Fibroblast of mammary gland (primary cell): ENCODE data around the gene METTL18.

Experiments
- DNase-seq: peaks from one replicate; pipeline ENCODE4 v3.0.0-alpha.2; 2010; ENCODE audit warnings: low read depth
- H3K4me3 ChIP-seq: 2 replicates; pipeline ENCODE4 v1.5.1; 2011; ENCODE audit warnings: low read depth, mild to moderate bottlenecking, low read length, moderate library complexity; ENCODE audit not compliant: control insufficient read depth
- TF ChIP-seq, protein P1 (sequence below): conservative IDR thresholded peaks from 2 replicates; pipeline ENCODE4 v1.5.1; 2011; ENCODE audit warnings: low read depth, low read length, inconsistent platforms; ENCODE audit not compliant: control insufficient read depth, insufficient read depth

The METTL18 gene

GRCh38 chr1:169779150-169779549, 15.6 kb downstream of the METTL18 start:
- DNase-seq = no peak
- TF ChIP-seq, protein P1, sequence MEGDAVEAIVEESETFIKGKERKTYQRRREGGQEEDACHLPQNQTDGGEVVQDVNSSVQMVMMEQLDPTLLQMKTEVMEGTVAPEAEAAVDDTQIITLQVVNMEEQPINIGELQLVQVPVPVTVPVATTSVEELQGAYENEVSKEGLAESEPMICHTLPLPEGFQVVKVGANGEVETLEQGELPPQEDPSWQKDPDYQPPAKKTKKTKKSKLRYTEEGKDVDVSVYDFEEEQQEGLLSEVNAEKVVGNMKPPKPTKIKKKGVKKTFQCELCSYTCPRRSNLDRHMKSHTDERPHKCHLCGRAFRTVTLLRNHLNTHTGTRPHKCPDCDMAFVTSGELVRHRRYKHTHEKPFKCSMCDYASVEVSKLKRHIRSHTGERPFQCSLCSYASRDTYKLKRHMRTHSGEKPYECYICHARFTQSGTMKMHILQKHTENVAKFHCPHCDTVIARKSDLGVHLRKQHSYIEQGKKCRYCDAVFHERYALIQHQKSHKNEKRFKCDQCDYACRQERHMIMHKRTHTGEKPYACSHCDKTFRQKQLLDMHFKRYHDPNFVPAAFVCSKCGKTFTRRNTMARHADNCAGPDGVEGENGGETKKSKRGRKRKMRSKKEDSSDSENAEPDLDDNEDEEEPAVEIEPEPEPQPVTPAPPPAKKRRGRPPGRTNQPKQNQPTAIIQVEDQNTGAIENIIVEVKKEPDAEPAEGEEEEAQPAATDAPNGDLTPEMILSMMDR = no peak

DNA sequence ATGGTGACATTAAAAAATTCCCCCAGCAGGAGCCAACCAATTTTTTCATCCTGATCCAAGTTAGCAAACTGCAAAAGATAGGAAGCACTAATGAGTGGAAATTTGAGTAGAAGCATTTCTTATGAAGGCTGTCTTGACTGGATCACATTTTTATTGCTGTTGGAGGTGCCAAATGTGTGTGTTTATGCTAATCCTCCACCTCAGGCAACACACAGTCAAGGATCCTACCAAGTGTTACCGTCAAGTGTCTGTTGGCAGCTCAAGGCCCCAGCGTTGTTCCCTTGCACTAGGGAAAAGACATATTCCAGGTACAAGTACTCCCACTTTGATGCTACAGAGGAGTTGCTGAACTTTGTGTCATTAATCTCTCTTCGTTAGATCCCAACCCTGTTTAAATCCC, 18.3 kb downstream of the METTL18 start:
- no peak overlapping the region for H3K4me3 ChIP-seq
- TF ChIP-seq, protein P1 = no peak
- DNase-seq = no peak

More at GRCh38 chr1:169779150-169779549, 15.6 kb downstream of the METTL18 start:
- H3K4me3 ChIP-seq = no peak overlapping the region

- no peak overlapping the region for H3K4me3 ChIP-seq
- DNase-seq = no peak
- TF ChIP-seq, protein P1 = no peak
These were observed 26.5 kb downstream of the METTL18 start for GRCh38 chr1:169768161-169768560.

DNA sequence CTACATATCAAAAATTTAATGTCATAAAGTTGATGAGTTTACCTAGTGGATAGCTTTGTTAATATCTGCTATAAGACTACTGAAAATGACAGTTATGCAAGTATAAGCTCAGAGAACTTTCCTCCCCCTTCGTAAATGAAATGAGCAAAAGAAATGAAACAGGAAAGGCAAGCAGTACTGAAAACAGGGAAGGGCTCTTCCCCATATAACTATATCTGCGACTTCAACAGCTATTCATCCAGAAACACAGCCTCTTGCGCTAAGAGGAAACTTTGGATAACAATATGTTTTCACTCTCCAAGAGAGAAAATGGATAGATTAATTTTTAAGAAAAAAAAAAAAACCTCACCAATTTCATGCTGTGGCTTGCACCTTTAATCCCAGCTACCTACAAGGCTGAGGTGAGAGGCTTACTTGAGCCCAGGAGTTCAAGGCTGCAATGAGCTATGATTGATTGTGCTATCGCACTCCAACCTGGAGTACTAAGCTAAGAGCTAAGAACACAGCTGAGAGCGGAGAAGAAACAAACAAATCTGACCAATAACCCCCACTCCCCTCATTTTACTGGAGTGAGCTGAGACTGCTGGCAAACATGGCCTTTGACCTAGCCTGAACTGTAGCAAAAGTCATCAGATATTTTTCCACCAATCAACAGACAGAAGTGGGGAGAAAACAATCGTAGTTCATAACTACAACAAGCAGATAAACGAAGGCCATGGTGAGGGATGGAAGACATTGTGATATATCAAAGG, 29.0 kb downstream of the METTL18 start:
- TF ChIP-seq, protein P1 = no peak
- no peak overlapping the region for H3K4me3 ChIP-seq
- no peak for DNase-seq

- TF ChIP-seq, protein P1 = no peak
- H3K4me3 ChIP-seq = no peak overlapping the region
- no peak for DNase-seq
These were observed 29.8 kb downstream of the METTL18 start for GRCh38 chr1:169764919-169765318.

DNA sequence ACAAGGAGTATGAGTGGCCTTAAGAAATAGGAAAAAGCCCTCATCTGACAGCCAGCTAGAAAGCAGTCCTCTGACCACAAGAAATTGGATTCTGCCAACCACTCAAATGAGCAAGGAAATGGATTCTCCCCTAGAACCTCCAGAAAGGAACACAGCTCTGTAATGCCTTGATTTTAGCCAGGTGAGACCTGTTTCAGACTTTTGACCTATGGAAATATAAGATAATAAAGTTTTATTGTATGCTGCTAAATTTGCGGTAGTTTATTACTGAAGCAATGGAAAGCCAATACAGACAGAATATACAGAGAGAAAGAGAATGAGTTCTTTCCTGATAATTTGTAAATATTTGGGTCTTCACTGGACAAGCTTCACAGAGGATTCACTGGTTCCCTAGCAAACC, 32.0 kb downstream of the METTL18 start:
- H3K4me3 ChIP-seq = no peak overlapping the region
- no peak for DNase-seq
- TF ChIP-seq, protein P1 = no peak
